Measurements from ENCODE around the gene ZNF683. TPM values are rescaled to one million over a fixed set of nuclear protein-coding genes. Genes with fewer than 3 reads are reported as not detected.
A peak's percentile ranks its signal among the peaks of the same experiment; 100 is the strongest.
"Not testable (repeated sequence)": the region's sequence is repeated elsewhere in the genome, so short reads cannot be mapped to it uniquely, and the experiment has no call there.

Gene ZNF683
- total RNA-seq, 1 donor from 2014 or later, result 0.14 TPM

GRCh38 chr1:26388791-26389445 is 16.4 kb upstream of the ZNF683 start:
- DNase-seq (ENCODE audit: missing footprints), result no peak
- no peak for ATAC-seq
- intact Hi-C loops (cut with DNase I), result no loop called here

- ATAC-seq (no peak), DNase-seq (ENCODE audit: missing footprints) (no peak)
- intact Hi-C loops (cut with DNase I), result no loop called here
These were observed 14.9 kb upstream of the ZNF683 start for GRCh38 chr1:26387447-26387846.

GRCh38 chr1:26385063-26385462 is 12.5 kb upstream of the ZNF683 start:
- ATAC-seq; DNase-seq (ENCODE audit: missing footprints); intact Hi-C loops (cut with DNase I): not testable (repeated sequence)

GRCh38 chr1:26384076-26384475 is 11.5 kb upstream of the ZNF683 start:
- ATAC-seq (no peak), DNase-seq (ENCODE audit: missing footprints) (no peak)
- intact Hi-C loops (cut with DNase I), result no loop called here

GRCh38 chr1:26378879-26379251 is 6.3 kb upstream of the ZNF683 start:
- DNase-seq (ENCODE audit: missing footprints) (no peak), ATAC-seq (no peak)
- intact Hi-C loops (cut with DNase I), result no loop called here

- ATAC-seq (peak; percentile 46), DNase-seq (ENCODE audit: missing footprints) (no peak)
- intact Hi-C loops (cut with DNase I), result no loop called here
These were observed 5.7 kb upstream of the ZNF683 start for GRCh38 chr1:26378088-26378878.

- ATAC-seq (no peak), DNase-seq (ENCODE audit: missing footprints) (no peak)
- intact Hi-C loops (cut with DNase I), result no loop called here
These were observed 3.5 kb upstream of the ZNF683 start for GRCh38 chr1:26376050-26376449.

GRCh38 chr1:26375081-26375480 is 2.5 kb upstream of the ZNF683 start:
- DNase-seq (ENCODE audit: missing footprints), result no peak
- ATAC-seq, result no peak
- intact Hi-C loops (cut with DNase I), result no loop called here

GRCh38 chr1:26374361-26374760 is 1.8 kb upstream of the ZNF683 start:
- DNase-seq (ENCODE audit: missing footprints); ATAC-seq; intact Hi-C loops (cut with DNase I): not testable (repeated sequence)

GRCh38 chr1:26373789-26374188 is 1.2 kb upstream of the ZNF683 start:
- ATAC-seq (no peak), DNase-seq (ENCODE audit: missing footprints) (no peak)
- intact Hi-C loops (cut with DNase I), result no loop called here

GRCh38 chr1:26373281-26373680 is 731 bp upstream of the ZNF683 start:
- intact Hi-C loops (cut with DNase I), result no loop called here
- no peak for DNase-seq (ENCODE audit: missing footprints)
- no peak for ATAC-seq

- DNase-seq (ENCODE audit: missing footprints) (no peak), ATAC-seq (no peak)
- intact Hi-C loops (cut with DNase I), result no loop called here
These were observed 511 bp downstream of the ZNF683 start for GRCh38 chr1:26372039-26372438.

- ATAC-seq, result no peak
- no peak for DNase-seq (ENCODE audit: missing footprints)
- intact Hi-C loops (cut with DNase I), result no loop called here
These were observed 1.8 kb downstream of the ZNF683 start for GRCh38 chr1:26370591-26371382.

- DNase-seq (ENCODE audit: missing footprints) (no peak), ATAC-seq (no peak)
- intact Hi-C loops (cut with DNase I), result no loop called here
These were observed 4.1 kb downstream of the ZNF683 start for GRCh38 chr1:26368486-26368885.

GRCh38 chr1:26368006-26368405 is 4.5 kb downstream of the ZNF683 start:
- DNase-seq (ENCODE audit: missing footprints) (no peak), ATAC-seq (no peak)
- intact Hi-C loops (cut with DNase I), result no loop called here

GRCh38 chr1:26367441-26367840 is 5.1 kb downstream of the ZNF683 start:
- ATAC-seq, result no peak
- DNase-seq (ENCODE audit: missing footprints), result no peak
- intact Hi-C loops (cut with DNase I), result no loop called here

- no peak for DNase-seq (ENCODE audit: missing footprints)
These were observed 7.6 kb downstream of the ZNF683 start for GRCh38 chr1:26364956-26365355.

GRCh38 chr1:26363549-26364448 is 8.8 kb downstream of the ZNF683 start:
- DNase-seq (ENCODE audit: missing footprints), result peak; percentile 92
- intact Hi-C loops (cut with DNase I), result loop anchor here (5.0 kb wide), 2 partner anchors 86 to 261 kb away; no protein-coding TSS in a partner anchor

More at GRCh38 chr1:26364956-26365355, 7.6 kb downstream of the ZNF683 start:
- no peak for ATAC-seq
- intact Hi-C loops (cut with DNase I), result loop anchor here (5.0 kb wide), 2 partner anchors 88 to 263 kb away; no protein-coding TSS in a partner anchor

More at GRCh38 chr1:26363549-26364448, 8.8 kb downstream of the ZNF683 start:
- peak; percentile 68 for ATAC-seq
